HG02885 (cell line): ENCODE data around the gene SLC35E2B.
"Not testable (repeated sequence)": the region's sequence is repeated elsewhere in the genome, so short reads cannot be mapped to it uniquely, and the experiment has no call there.

Experiments
- ATAC-seq: cut with Tn5 transposase; IDR thresholded peaks from one replicate; pipeline ENCODE4 v1.9.1; 2021; ENCODE audit warnings: mild to moderate bottlenecking; ENCODE audit not compliant: unreplicated experiment, poor library complexity

Gene SLC35E2B

GRCh38 chr1:1647567-1648241 is 44.9 kb downstream of the SLC35E2B start:
- ATAC-seq = not testable (repeated sequence)

GRCh38 chr1:1646326-1646725 is 46.3 kb downstream of the SLC35E2B start:
- ATAC-seq = not testable (repeated sequence)

- not testable (repeated sequence) for ATAC-seq
Observed at GRCh38 chr1:1640711-1641461, 51.7 kb downstream of the SLC35E2B start.

- ATAC-seq = not testable (repeated sequence)
Observed at GRCh38 chr1:1640081-1640480, 52.5 kb downstream of the SLC35E2B start.

GRCh38 chr1:1639368-1639767 is 53.2 kb downstream of the SLC35E2B start:
- not testable (repeated sequence) for ATAC-seq

GRCh38 chr1:1638528-1638927 is 54.1 kb downstream of the SLC35E2B start:
- not testable (repeated sequence) for ATAC-seq

GRCh38 chr1:1637479-1637875 is 55.1 kb downstream of the SLC35E2B start:
- ATAC-seq = not testable (repeated sequence)

GRCh38 chr1:1636621-1637478 is 55.7 kb downstream of the SLC35E2B start:
- not testable (repeated sequence) for ATAC-seq

- not testable (repeated sequence) for ATAC-seq
Observed at GRCh38 chr1:1634613-1635012, 58.0 kb downstream of the SLC35E2B start.

GRCh38 chr1:1633409-1633808 is 59.2 kb downstream of the SLC35E2B start:
- ATAC-seq = not testable (repeated sequence)

GRCh38 chr1:1631782-1632420 is 60.7 kb downstream of the SLC35E2B start, which contains the start of gene MMP23B:
TSS of gene MMP23B (plus strand) at chr1:1632173. CDS start at chr1:1632219, 46 bp downstream.
- no peak for ATAC-seq

- no peak for ATAC-seq
Observed at GRCh38 chr1:1630965-1631781, 61.4 kb downstream of the SLC35E2B start.

GRCh38 chr1:1630191-1630964 is 62.2 kb downstream of the SLC35E2B start:
- peak; percentile 51 for ATAC-seq

- ATAC-seq = no peak
Observed at GRCh38 chr1:1629430-1630190, 63.0 kb downstream of the SLC35E2B start.

- ATAC-seq = no peak
Observed at GRCh38 chr1:1628754-1629429, 63.7 kb downstream of the SLC35E2B start.

- no peak for ATAC-seq
Observed at GRCh38 chr1:1627829-1628753, 64.5 kb downstream of the SLC35E2B start.
